HepG2 (cell line): ENCODE data around the gene UCKL1. TPM values are rescaled to one million over a fixed set of nuclear protein-coding genes. Genes with fewer than 3 reads are reported as not detected.
A peak's percentile ranks its signal among the peaks of the same experiment; 100 is the strongest.

Experiments
- ARID3A ChIP-seq: IDR thresholded peaks from 2 replicates; pipeline ENCODE4 v1.6.1; 2012; ENCODE audit warnings: low read depth, low read length, improper control_type of control experiment
- GPN1 ChIP-seq: sonication (generic); formaldehyde crosslinking; IDR thresholded peaks from 2 replicates; pipeline ENCODE4 v1.5.1; 2020; ENCODE audit warnings: missing genetic modification reagents, borderline replicate concordance
- KLF15 ChIP-seq: sonication (generic); formaldehyde crosslinking; IDR thresholded peaks from 2 replicates; pipeline ENCODE4 v1.8.1; 2023; ENCODE audit warnings: borderline replicate concordance, mild to moderate bottlenecking, inconsistent platforms, missing genetic modification reagents, mixed read lengths
- MAX ChIP-seq: IDR thresholded peaks from 2 replicates; pipeline ENCODE4 v1.6.1; 2012; ENCODE audit warnings: inconsistent platforms
- MYNN ChIP-seq: sonication (generic); formaldehyde crosslinking; IDR thresholded peaks from 2 replicates; pipeline ENCODE4 v1.4.0; 2020; ENCODE audit warnings: mild to moderate bottlenecking, low read depth, missing genetic modification reagents
- SNAPC5 ChIP-seq: sonication (generic); formaldehyde crosslinking; IDR thresholded peaks from 2 replicates; pipeline ENCODE4 v1.8.1; 2023; ENCODE audit warnings: mild to moderate bottlenecking, missing genetic modification reagents, borderline replicate concordance
- SRSF1 ChIP-seq: fragments of 200-400 bp; formaldehyde crosslinking; optimal IDR thresholded peaks from 2 replicates; pipeline ENCODE3; 2017; ENCODE audit warnings: mild to moderate bottlenecking, low read depth, low read length, moderate library complexity
- TSC22D2 ChIP-seq: sonication (generic); formaldehyde crosslinking; IDR thresholded peaks from 2 replicates; pipeline ENCODE4 v1.5.1; 2020; ENCODE audit warnings: missing genetic modification reagents, mild to moderate bottlenecking, borderline replicate concordance
- ZBTB10 ChIP-seq: sonication (generic); formaldehyde crosslinking; IDR thresholded peaks from 2 replicates; pipeline ENCODE4 v1.4.0; 2020; ENCODE audit warnings: missing genetic modification reagents, borderline replicate concordance
- ZBTB43 ChIP-seq: sonication (generic); formaldehyde crosslinking; conservative IDR thresholded peaks from 2 replicates; pipeline ENCODE4 v1.4.0; 2020; ENCODE audit warnings: missing genetic modification reagents
- ZFP1 ChIP-seq: IDR thresholded peaks from 2 replicates; pipeline ENCODE4 v1.6.1; 2016
- ZNF354B ChIP-seq: sonication (generic); formaldehyde crosslinking; IDR thresholded peaks from 2 replicates; pipeline ENCODE4 v1.8.0; 2022; ENCODE audit warnings: mild to moderate bottlenecking, missing genetic modification reagents
- ZNF512B ChIP-seq: sonication (generic); formaldehyde crosslinking; IDR thresholded peaks from 2 replicates; pipeline ENCODE4 v1.5.1; 2020; ENCODE audit warnings: missing genetic modification reagents, mild to moderate bottlenecking, borderline replicate concordance
- ZNF747 ChIP-seq: sonication (generic); formaldehyde crosslinking; IDR thresholded peaks from 2 replicates; pipeline ENCODE4 v1.8.1; 2023; ENCODE audit warnings: missing genetic modification reagents, mild to moderate bottlenecking, borderline replicate concordance
- ZSCAN12 ChIP-seq: sonication (generic); formaldehyde crosslinking; IDR thresholded peaks from 2 replicates; pipeline ENCODE4 v1.9.0; 2021; ENCODE audit warnings: mild to moderate bottlenecking, missing genetic modification reagents
- ZSCAN5A ChIP-seq: sonication (generic); formaldehyde crosslinking; IDR thresholded peaks from 2 replicates; pipeline ENCODE4 v1.8.0; 2022; ENCODE audit warnings: mild to moderate bottlenecking, missing genetic modification reagents, borderline replicate concordance
- polyA plus RNA-seq, 8 experiments: library from polyadenylated mRNA; depleted of rRNA in 3 of 8; stranded (reverse) in 7 of 8; unstranded in 1 of 8; fragments of >200 nt; fragmentation: Illumina TruSeq in 4 of 8; extraction: Trizol in 4 of 8; gene quantifications; 2 replicates each; pipeline versions ENCODE4 v1.2.1 to v1.2.3, GENCODE V29; 2011 to 2016; ENCODE audit warnings: low read depth in 4 of 8, missing spikeins in 1 of 8, mixed read lengths in 1 of 8; ENCODE audit not compliant: insufficient read depth in 1 of 8
- total RNA-seq, 5 experiments: library from RNA; depleted of rRNA; stranded (reverse); fragments of >200 nt; fragmentation: Illumina TruSeq; extraction: Trizol; gene quantifications; 2 replicates each; pipeline ENCODE4 v1.2.3, GENCODE V29; 2016; ENCODE audit warnings: low read depth in 1 of 5

Gene UCKL1
- total and polyA plus RNA-seq, 2 of the 13 experiments (the other 11 are each of a cell fraction or from before 2014, with no cell fraction given), result 50.2 to 126 TPM

- TF ChIP-seq ZNF512B (CRISPR knock-in tag) (no peak; the same call in 1 of the 2 replicates), ZNF354B (CRISPR knock-in tag) (no peak), TSC22D2 (peak; percentile 88; the same call in 1 of the 2 replicates), MYNN (peak; percentile 67), SNAPC5 (CRISPR knock-in tag) (no peak), ZSCAN5A (CRISPR knock-in tag) (no peak), SRSF1 (peak; percentile 91), ARID3A (no peak), GPN1 (CRISPR knock-in tag) (peak; percentile 68; the same call in 1 of the 2 replicates), ZBTB43 (CRISPR knock-in tag) (peak; percentile 83), ZFP1 (CRISPR knock-in tag) (no peak), ZSCAN12 (CRISPR knock-in tag) (peak; percentile 85), ZNF747 (CRISPR knock-in tag) (peak; percentile 50), KLF15 (CRISPR knock-in tag) (peak; percentile 64; the same call in 1 of the 2 replicates), MAX (peak; percentile 70), ZBTB10 (CRISPR knock-in tag) (peak; percentile 93)
Observed at GRCh38 chr20:63978319-63979228, 22.4 kb upstream of the UCKL1 start (continued).
